Middle frontal gyrus (tissue), 1 donor: ENCODE results near the gene THOP1.
"Not testable (repeated sequence)": the region's sequence is repeated elsewhere in the genome, so short reads cannot be mapped to it uniquely, and the experiment has no call there.

Source experiments
- DNase-seq: peaks from one replicate; pipeline ENCODE4 v3.0.0-alpha.2; 2015; ENCODE audit warnings: low spot score; ENCODE audit errors: extremely low spot score

THOP1 gene

GRCh38 chr19:2780284-2780683, 5.0 kb upstream of the THOP1 start:
- DNase-seq, result no peak

GRCh38 chr19:2782329-2782935, 2.9 kb upstream of the THOP1 start:
- DNase-seq, result no peak

GRCh38 chr19:2782936-2783780, 2.1 kb upstream of the THOP1 start, which contains the start of gene SGTA:
Gene SGTA, minus strand, starts transcription at chr19:2783273. Its CDS starts 14,205 bp downstream, at chr19:2769068.
- peak; percentile 98 for DNase-seq

GRCh38 chr19:2783781-2784145, 1.5 kb upstream of the THOP1 start:
- no peak for DNase-seq

GRCh38 chr19:2787115-2787514, 1.8 kb downstream of the THOP1 start:
- no peak for DNase-seq

- no peak for DNase-seq
These were observed 2.9 kb downstream of the THOP1 start for GRCh38 chr19:2788237-2788636.

- DNase-seq, result no peak
These were observed 4.9 kb downstream of the THOP1 start for GRCh38 chr19:2790194-2790556.

- no peak for DNase-seq
These were observed 5.4 kb downstream of the THOP1 start for GRCh38 chr19:2790557-2791271.

- DNase-seq, result no peak
These were observed 6.1 kb downstream of the THOP1 start for GRCh38 chr19:2791440-2791839.

GRCh38 chr19:2791876-2792275, 6.6 kb downstream of the THOP1 start:
- no peak for DNase-seq

- not testable (repeated sequence) for DNase-seq
These were observed 7.4 kb downstream of the THOP1 start for GRCh38 chr19:2792666-2793065.

GRCh38 chr19:2793126-2793525, 7.8 kb downstream of the THOP1 start:
- DNase-seq, result no peak

- DNase-seq, result no peak
These were observed 8.3 kb downstream of the THOP1 start for GRCh38 chr19:2793577-2793976.

- DNase-seq, result no peak
These were observed 10.7 kb downstream of the THOP1 start for GRCh38 chr19:2795827-2796658.

- no peak for DNase-seq
These were observed 11.5 kb downstream of the THOP1 start for GRCh38 chr19:2796659-2797266.

- no peak for DNase-seq
These were observed 12.0 kb downstream of the THOP1 start for GRCh38 chr19:2797280-2797679.

- no peak for DNase-seq
These were observed 12.9 kb downstream of the THOP1 start for GRCh38 chr19:2798158-2798685.

- DNase-seq, result no peak
These were observed 13.4 kb downstream of the THOP1 start for GRCh38 chr19:2798733-2799132.

GRCh38 chr19:2799273-2800020, 14.1 kb downstream of the THOP1 start:
- DNase-seq, result no peak

GRCh38 chr19:2800506-2800905, 15.2 kb downstream of the THOP1 start:
- no peak for DNase-seq
